ENCODE measurements around the gene RIN3. TPM values are rescaled to one million over a fixed set of nuclear protein-coding genes. Genes with fewer than 3 reads are reported as not detected.

Gene RIN3
- total RNA-seq, 4 donors from 2014 or later: 15.4 to 53.6 (median 39.7) TPM

DNA sequence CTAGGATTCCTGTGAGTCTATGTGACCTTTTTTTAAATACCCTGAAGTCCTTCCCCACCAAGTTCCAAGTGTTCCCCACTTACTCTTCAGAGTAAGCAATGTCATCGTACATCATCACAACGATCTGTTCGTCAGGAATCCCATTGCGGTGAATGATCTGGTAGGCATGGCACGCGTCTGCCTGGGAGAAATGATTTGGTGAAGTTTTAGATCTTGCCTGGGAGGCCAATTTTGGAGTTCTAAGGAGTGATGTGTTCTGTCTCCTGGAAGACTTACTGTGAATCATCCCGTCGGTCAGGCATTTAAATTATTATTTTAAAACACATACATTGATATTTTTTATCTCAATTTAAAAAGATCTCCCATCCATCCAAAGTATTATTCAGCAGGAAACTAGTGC lies 205.1 kb downstream of the RIN3 start:
- Histone ChIP-seq H3K36me3 (peaks cover 0 to 10% (median 0%) of the 10 kb centered on the region in 3 donors), H3K4me1 (peaks cover 0 to 12% (median 0%) of the 10 kb centered on the region in 4 donors), H3K9me3 (no peaks in the 10 kb centered on the region), H3K4me3 (no peak overlapping the region), H3K27me3 (no peaks in the 10 kb centered on the region), H3K27ac (no peak overlapping the region)
- no peak for TF ChIP-seq POLR2A (IDR thresholded peaks at IDR 0.05)
- TF ChIP-seq, protein P1, sequence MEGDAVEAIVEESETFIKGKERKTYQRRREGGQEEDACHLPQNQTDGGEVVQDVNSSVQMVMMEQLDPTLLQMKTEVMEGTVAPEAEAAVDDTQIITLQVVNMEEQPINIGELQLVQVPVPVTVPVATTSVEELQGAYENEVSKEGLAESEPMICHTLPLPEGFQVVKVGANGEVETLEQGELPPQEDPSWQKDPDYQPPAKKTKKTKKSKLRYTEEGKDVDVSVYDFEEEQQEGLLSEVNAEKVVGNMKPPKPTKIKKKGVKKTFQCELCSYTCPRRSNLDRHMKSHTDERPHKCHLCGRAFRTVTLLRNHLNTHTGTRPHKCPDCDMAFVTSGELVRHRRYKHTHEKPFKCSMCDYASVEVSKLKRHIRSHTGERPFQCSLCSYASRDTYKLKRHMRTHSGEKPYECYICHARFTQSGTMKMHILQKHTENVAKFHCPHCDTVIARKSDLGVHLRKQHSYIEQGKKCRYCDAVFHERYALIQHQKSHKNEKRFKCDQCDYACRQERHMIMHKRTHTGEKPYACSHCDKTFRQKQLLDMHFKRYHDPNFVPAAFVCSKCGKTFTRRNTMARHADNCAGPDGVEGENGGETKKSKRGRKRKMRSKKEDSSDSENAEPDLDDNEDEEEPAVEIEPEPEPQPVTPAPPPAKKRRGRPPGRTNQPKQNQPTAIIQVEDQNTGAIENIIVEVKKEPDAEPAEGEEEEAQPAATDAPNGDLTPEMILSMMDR (IDR thresholded peaks at IDR 0.05): no peak
- DNase-seq: no peak

DNA sequence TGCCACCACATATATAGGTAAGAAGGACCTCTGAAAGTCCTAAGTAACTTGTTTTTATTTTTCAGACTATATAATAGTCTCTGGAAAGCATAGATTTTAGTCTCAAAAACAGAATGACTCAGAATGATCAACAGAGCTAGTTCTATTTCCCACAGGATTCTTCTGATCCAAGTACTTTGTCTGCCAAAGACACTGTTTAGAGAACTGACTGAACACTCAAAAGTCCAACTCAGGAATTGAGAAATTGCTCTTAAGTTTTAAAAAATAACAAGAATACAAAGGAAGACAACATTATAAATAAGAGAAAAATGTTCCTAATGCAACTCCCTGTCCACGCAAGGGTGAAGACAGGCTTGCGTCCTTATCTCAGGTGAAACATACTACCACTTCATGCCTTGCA lies 205.8 kb downstream of the RIN3 start:
- H3K4me3 ChIP-seq: no peak overlapping the region
- H3K36me3 ChIP-seq: peaks cover 0 to 5% (median 0%) of the 10 kb centered on the region in 3 donors
- peak overlapping the region in 2 of 4 donors; percentile 50 to 74 for H3K27ac ChIP-seq
- H3K4me1 ChIP-seq: peaks cover 0 to 12% (median 0%) of the 10 kb centered on the region in 4 donors
- TF ChIP-seq, protein P1 (IDR thresholded peaks at IDR 0.05): no peak
- no peak for TF ChIP-seq POLR2A (IDR thresholded peaks at IDR 0.05)
- DNase-seq: no peak
- no peaks in the 10 kb centered on the region for H3K27me3 ChIP-seq
- H3K9me3 ChIP-seq: no peaks in the 10 kb centered on the region

DNA sequence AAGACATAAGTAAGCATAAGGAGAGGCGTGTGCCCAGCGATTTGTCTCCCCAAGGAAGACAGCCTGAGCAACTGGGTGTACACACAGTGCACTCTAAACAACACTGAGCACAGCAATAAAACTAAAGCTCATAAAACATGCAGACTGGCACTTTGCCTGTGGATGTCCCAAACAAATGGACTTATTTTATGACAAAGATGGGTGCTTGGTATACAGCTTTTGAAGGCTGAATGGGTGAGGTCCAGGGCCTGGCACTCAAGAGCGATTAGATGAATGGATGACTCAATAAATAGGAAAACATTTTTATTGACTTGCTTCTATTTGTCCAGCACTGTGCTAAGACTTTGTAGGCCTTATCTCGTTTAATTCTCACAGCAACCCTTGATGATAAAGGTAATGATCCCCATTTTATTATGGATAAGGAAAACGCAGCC lies 206.3 kb downstream of the RIN3 start:
- no peak overlapping the region for H3K4me3 ChIP-seq
- DNase-seq: peak in 1 of 3 donors; percentile 87
- peak overlapping the region in 3 of 4 donors; percentile 32 to 74 (median 50) for H3K27ac ChIP-seq
- H3K4me1 ChIP-seq: peaks cover 0 to 15% (median 0%) of the 10 kb centered on the region in 4 donors
- TF ChIP-seq, protein P1 (IDR thresholded peaks at IDR 0.05): no peak
- no peak for TF ChIP-seq POLR2A (IDR thresholded peaks at IDR 0.05)
- H3K27me3 ChIP-seq: no peaks in the 10 kb centered on the region
- H3K36me3 ChIP-seq: peaks cover 0 to 5% (median 0%) of the 10 kb centered on the region in 3 donors
- no peaks in the 10 kb centered on the region for H3K9me3 ChIP-seq

DNA sequence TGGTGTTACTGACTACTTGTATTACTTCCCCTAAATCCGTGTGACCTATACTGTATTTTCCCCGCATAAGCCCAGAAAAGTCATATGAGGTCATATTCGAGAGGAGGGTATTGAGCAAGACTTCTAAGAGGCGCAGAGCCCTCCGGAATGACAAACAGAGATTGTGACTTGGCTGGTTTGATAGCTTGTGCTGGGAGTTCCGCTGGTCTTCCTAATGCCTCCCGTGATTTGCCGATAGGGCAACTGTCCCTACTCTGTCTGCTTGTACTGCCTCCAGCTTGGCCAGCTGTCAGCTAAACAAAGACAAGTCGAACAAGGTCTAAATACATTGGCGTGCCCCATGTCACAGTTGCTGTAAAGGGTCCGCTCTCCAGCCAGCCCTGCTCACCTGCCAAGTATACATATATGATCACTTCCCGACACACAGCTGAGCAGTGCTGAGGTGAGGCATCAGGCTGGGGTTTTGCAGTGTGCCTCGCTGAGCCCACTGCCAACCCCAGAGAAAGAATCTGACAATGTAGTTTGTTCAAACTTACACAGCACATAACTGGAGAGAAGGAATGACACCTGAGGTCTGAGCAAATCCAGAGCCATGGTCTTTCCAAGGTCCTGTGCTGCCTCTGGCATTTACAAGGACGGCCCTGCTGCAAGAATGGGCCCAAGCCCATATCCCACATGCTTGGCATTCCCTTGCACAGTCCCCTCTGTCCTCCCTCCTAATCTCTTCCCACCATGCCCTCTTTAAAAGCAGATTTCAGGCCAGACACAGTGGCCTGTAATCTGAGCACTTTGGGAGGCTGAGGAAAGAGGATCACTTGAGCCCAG lies 211.1 kb downstream of the RIN3 start:
- Histone ChIP-seq H3K4me1 (peaks cover 0 to 31% (median 3%) of the 10 kb centered on the region in 4 donors), H3K27me3 (no peaks in the 10 kb centered on the region), H3K4me3 (no peak overlapping the region), H3K27ac (peak overlapping the region in 2 of 4 donors; percentile 24 to 60), H3K36me3 (no peaks in the 10 kb centered on the region), H3K9me3 (no peaks in the 10 kb centered on the region)
- TF ChIP-seq, protein P1 (IDR thresholded peaks at IDR 0.05): no peak
- TF ChIP-seq POLR2A (IDR thresholded peaks at IDR 0.05): no peak
- DNase-seq: no peak

DNA sequence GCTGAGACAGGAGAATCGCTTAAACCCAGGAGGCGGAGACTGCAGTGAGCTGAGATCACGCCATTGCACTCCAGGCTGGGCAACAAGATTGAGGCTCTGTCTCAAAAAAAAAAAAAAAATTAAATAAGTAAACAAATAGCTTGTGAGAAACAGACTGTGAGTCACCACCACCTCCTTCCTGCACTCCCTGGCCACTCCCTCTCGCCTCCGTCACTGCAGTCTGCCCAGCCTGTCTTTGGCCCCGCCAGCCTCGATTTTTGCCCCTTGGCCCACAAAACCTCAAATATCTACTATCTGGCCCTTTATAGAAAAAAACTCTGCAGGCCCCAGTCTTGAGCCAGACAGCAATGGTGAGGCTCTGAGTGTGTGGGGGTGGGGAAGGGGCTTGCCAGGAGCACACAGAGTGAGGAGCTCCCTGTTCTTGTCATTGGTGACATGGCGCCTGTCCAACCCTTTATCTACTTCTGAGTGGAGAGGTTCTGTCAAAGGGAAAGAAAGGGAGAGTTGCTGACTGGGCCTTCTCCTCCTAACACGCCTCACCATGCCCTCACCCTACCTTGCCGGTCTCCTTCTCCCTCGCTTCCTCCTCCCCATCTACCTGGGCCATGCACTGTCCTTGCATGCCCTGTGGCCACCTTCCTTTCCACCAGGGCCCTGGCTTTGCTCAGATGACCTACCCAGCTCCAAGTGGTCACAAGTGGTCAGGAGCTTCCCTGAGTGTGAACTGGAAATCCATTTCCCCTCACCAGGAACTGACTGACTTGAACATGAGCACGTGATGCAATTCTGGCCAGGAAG lies 212.8 kb downstream of the RIN3 start:
- Histone ChIP-seq H3K36me3 (peaks cover 0 to 10% (median 0%) of the 10 kb centered on the region in 3 donors), H3K4me1 (peaks cover 0 to 24% (median 3%) of the 10 kb centered on the region in 4 donors), H3K9me3 (no peaks in the 10 kb centered on the region), H3K4me3 (no peak overlapping the region), H3K27me3 (no peaks in the 10 kb centered on the region), H3K27ac (peak overlapping the region in 3 of 4 donors; percentile 69 to 92 (median 85))
- DNase-seq: peak in 2 of 3 donors; percentile 87 to 90
- TF ChIP-seq, protein P1 (IDR thresholded peaks at IDR 0.05): no peak
- no peak for TF ChIP-seq POLR2A (IDR thresholded peaks at IDR 0.05)

Measured in Peyer's patch (tissue), 4 donors.